GM12891 (cell line): Measurements from ENCODE around the gene IRX2.

Experiments used
- POLR2A ChIP-seq: IDR thresholded peaks from 2 replicates; pipeline ENCODE4 v1.6.1; 2011; ENCODE audit warnings: low read depth, low read length, control low read depth
- POLR2AphosphoS5 ChIP-seq: IDR thresholded peaks from 2 replicates; pipeline ENCODE4 v1.6.1; 2011; ENCODE audit warnings: low read depth, low read length, control low read depth
- TAF1 ChIP-seq: IDR thresholded peaks from 2 replicates; pipeline ENCODE4 v1.6.1; 2011; ENCODE audit warnings: low read depth, low read length, control low read depth

DNA sequence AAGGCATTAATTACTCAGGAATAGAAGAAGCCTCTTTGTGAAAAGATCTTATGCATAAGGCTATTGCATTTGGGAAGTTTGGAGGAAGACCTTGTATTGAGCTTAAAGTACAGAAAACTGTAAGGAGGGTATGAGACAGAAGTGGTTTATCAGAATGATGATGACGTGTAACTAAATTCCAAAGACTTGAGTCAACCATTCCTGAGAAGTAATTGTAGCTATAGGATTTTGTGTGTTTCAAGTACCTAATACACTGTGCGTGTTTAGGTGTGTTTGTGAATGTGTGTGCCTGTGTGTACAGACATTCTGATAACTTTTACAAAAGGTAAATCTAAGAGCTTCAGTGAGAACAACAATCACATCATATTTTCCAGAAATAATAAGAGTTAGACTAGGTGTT lies 46.5 kb upstream of the IRX2 start:
- TF ChIP-seq POLR2A (no peak), TAF1 (no peak), POLR2AphosphoS5 (no peak)
